ENCODE results near the gene MEGF6. TPM values are rescaled to one million over a fixed set of nuclear protein-coding genes. Genes with fewer than 3 reads are reported as not detected.

MEGF6 gene
- total RNA-seq, 2 donors from 2014 or later, result 83.0 to 103 TPM

DNA sequence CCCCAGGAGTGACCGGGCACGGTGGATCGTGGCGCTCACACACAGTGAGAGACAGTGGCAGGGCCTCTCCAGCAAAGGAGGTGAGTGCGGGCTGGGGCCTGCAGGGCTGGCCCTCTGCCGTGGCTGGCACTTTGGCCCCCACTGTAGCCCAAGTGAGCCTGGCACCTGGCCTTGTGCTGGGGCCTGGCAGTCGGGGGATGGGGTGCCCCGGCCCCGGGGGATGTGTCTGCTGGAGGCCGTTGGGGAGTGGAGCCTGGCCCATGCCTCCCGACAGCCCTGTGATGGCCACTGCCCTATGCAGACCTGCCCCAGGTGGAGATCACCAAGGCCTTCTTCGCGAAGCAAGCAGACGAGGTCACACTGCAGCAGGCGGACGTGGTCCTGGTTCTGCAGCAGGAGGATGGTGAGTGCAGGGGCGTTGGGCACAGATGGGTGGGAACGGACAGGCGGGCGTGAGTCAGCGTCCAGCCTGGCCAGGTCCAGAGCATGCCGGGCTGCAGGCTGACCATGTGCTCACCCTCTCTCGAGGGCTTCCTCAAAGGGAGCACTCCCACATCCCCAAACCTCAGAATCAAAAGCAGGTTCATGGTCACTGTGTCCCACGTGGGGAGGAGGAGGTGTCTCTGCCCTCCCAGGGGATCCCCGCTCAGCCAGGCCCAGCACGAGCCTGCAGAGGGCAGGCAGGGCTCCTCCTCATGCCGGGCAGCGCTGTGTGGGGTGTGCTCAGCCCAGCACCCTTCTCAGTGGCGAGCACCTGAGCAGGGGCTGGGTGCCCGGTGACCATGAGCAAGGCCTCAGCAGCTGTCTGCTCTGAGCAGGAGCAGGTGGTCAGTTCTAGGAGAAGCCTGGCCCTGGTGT, 131.6 kb downstream of the MEGF6 start:
- 94 to 95% methylated on average over 16 to 30 of the region's 30 CpGs for WGBS, 2 experiments (ENCODE audit: insufficient coverage in 1 of 2, insufficient read length in 1 of 2)
- TF ChIP-seq, protein P1, sequence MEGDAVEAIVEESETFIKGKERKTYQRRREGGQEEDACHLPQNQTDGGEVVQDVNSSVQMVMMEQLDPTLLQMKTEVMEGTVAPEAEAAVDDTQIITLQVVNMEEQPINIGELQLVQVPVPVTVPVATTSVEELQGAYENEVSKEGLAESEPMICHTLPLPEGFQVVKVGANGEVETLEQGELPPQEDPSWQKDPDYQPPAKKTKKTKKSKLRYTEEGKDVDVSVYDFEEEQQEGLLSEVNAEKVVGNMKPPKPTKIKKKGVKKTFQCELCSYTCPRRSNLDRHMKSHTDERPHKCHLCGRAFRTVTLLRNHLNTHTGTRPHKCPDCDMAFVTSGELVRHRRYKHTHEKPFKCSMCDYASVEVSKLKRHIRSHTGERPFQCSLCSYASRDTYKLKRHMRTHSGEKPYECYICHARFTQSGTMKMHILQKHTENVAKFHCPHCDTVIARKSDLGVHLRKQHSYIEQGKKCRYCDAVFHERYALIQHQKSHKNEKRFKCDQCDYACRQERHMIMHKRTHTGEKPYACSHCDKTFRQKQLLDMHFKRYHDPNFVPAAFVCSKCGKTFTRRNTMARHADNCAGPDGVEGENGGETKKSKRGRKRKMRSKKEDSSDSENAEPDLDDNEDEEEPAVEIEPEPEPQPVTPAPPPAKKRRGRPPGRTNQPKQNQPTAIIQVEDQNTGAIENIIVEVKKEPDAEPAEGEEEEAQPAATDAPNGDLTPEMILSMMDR (conservative IDR thresholded peaks at IDR 0.05), result no peak
- Histone ChIP-seq H3K27ac (ENCODE audit: low read depth, low read length) (no peak overlapping the region), H3K4me1 (ENCODE audit: control insufficient read depth, insufficient read depth, low read length) (no peaks in the 10 kb centered on the region), H3K9ac (ENCODE audit: extremely low read depth, low read length, poor library complexity, severe bottlenecking) (no peak overlapping the region), H3K36me3 (ENCODE audit: control insufficient read depth, insufficient read depth, low read length) (no peaks in the 10 kb centered on the region), H3K27me3 (ENCODE audit: control insufficient read depth, insufficient read depth, low read length, poor library complexity, severe bottlenecking) (no peaks in the 10 kb centered on the region), H3K4me3 (ENCODE audit: low read length) (no peak overlapping the region), H3K9me3 (ENCODE audit: control insufficient read depth, low read length) (no peaks in the 10 kb centered on the region)
- H3K9me3 Mint-ChIP-seq, result no peaks in the 10 kb centered on the region
- no peak for DNase-seq
- peaks cover 1% of the 10 kb centered on the region for H3K36me3 Mint-ChIP-seq (ENCODE audit: low read depth)
- H3K27me3 Mint-ChIP-seq (ENCODE audit: insufficient read depth), result no peaks in the 10 kb centered on the region
- peaks cover 2% of the 10 kb centered on the region for H3K4me1 Mint-ChIP-seq
- no peak overlapping the region for H3K4me3 Mint-ChIP-seq
- H3K27ac Mint-ChIP-seq, result no peak overlapping the region

DNA sequence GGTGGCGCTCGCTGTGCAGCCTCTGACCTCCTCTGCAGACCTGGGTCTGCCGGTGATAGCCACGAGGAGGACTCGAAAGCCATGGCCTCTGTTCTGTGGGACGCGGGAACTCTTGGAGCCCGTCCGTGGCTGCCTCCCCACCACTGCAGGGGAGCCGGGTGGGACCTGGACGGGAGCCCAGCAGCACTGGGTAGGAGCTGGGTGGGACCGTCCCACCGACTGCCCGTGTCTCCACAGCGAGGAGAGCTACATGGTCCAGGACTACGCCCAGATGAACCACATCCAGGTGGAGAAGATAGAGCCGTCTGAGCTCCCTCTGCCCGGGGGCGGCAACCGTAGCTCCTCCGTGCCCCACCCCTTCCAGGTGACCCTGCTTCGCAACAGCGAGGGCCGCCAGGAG, 133.1 kb downstream of the MEGF6 start:
- TF ChIP-seq, protein P1 (conservative IDR thresholded peaks at IDR 0.05), result no peak
- no peak for DNase-seq
- Histone ChIP-seq H3K27ac (ENCODE audit: low read depth, low read length) (no peak overlapping the region), H3K27me3 (ENCODE audit: control insufficient read depth, insufficient read depth, low read length, poor library complexity, severe bottlenecking) (no peaks in the 10 kb centered on the region), H3K36me3 (ENCODE audit: control insufficient read depth, insufficient read depth, low read length) (peaks cover 9% of the 10 kb centered on the region), H3K9me3 (ENCODE audit: control insufficient read depth, low read length) (no peaks in the 10 kb centered on the region), H3K4me3 (ENCODE audit: low read length) (no peak overlapping the region), H3K9ac (ENCODE audit: extremely low read depth, low read length, poor library complexity, severe bottlenecking) (no peak overlapping the region), H3K4me1 (ENCODE audit: control insufficient read depth, insufficient read depth, low read length) (no peaks in the 10 kb centered on the region)
- Mint-ChIP-seq H3K27me3 (ENCODE audit: insufficient read depth) (no peaks in the 10 kb centered on the region), H3K36me3 (ENCODE audit: low read depth) (peaks cover 9% of the 10 kb centered on the region), H3K4me3 (no peak overlapping the region), H3K27ac (no peak overlapping the region), H3K9me3 (no peaks in the 10 kb centered on the region), H3K4me1 (no peaks in the 10 kb centered on the region)
- 91 to 93% methylated on average over 17 to 24 of the region's 24 CpGs for WGBS, 2 experiments (ENCODE audit: insufficient coverage in 1 of 2, insufficient read length in 1 of 2)

DNA sequence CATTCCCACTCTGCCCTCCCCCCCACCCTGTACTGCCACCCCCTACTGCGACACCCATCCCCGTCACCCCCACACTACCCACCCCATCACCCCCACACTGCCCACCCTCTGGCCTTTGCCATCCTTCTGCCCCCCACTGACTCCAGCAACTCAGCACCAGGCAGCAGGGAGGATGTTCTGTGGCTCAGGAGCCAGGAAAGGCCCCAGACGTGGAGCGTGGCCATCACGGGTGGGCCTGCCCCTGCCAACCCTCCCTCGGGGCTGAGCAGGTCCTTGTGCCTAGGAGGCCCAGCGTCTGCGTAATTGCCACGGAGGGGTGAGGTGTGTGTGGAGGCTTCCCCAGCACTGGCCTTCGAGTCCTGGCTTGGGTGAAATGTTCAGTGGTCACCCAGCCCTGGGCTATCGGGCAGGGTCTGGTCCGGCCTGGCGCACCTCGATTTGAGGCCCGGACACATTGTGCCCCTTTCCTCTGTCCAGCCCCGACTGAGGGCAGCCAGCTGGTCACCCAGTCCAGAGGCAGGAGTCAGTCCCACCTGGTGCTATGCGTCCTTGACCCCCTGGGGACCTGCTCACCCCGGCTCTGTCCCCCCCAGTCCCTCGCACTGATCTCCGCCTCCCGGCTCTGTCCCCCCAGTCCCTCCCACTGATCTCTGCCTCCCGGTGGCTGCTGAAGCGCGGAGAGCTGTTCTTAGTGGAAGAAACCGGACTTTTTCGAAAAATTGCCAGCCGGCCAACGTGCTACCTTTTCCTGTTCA, 133.9 kb downstream of the MEGF6 start:
- DNase-seq, result no peak
- 88 to 93% methylated on average over 23 to 26 of the region's 28 CpGs for WGBS, 2 experiments (ENCODE audit: insufficient coverage in 1 of 2, insufficient read length in 1 of 2)
- no peak overlapping the region for H3K27ac ChIP-seq (ENCODE audit: low read depth, low read length)

More for the DNA sequence above, 133.9 kb downstream of the MEGF6 start:
- H3K4me3 ChIP-seq (ENCODE audit: low read length), result no peak overlapping the region
- H3K36me3 Mint-ChIP-seq (ENCODE audit: low read depth), result peaks cover 11% of the 10 kb centered on the region
- no peak overlapping the region for H3K4me3 Mint-ChIP-seq
- H3K9me3 Mint-ChIP-seq, result no peaks in the 10 kb centered on the region
- TF ChIP-seq, protein P1 (conservative IDR thresholded peaks at IDR 0.05), result no peak
- H3K27me3 ChIP-seq (ENCODE audit: control insufficient read depth, insufficient read depth, low read length, poor library complexity, severe bottlenecking), result no peaks in the 10 kb centered on the region
- H3K36me3 ChIP-seq (ENCODE audit: control insufficient read depth, insufficient read depth, low read length), result peaks cover 14% of the 10 kb centered on the region
- H3K9me3 ChIP-seq (ENCODE audit: control insufficient read depth, low read length), result no peaks in the 10 kb centered on the region
- no peaks in the 10 kb centered on the region for H3K4me1 Mint-ChIP-seq
- H3K4me1 ChIP-seq (ENCODE audit: control insufficient read depth, insufficient read depth, low read length), result no peaks in the 10 kb centered on the region
- H3K9ac ChIP-seq (ENCODE audit: extremely low read depth, low read length, poor library complexity, severe bottlenecking), result no peak overlapping the region
- H3K27me3 Mint-ChIP-seq (ENCODE audit: insufficient read depth), result no peaks in the 10 kb centered on the region
- no peak overlapping the region for H3K27ac Mint-ChIP-seq
